GM23248 (cell line): ENCODE data around the gene ZNF438. TPM values are rescaled to one million over a fixed set of nuclear protein-coding genes. Genes with fewer than 3 reads are reported as not detected.
"Not testable (repeated sequence)": the region's sequence is repeated elsewhere in the genome, so short reads cannot be mapped to it uniquely, and the experiment has no call there.

Experiments
- DNase-seq: peaks from one replicate; pipeline ENCODE4 v3.0.0-alpha.2; 2015
- H2AFZ ChIP-seq: fragments of 200-600 bp; sonication (generic); 2 replicates; pipeline ENCODE4 v1.6.1; 2016; ENCODE audit warnings: antibody characterized with exemption
- H3F3A ChIP-seq: fragments of 200-600 bp; sonication (generic); 2 replicates; pipeline ENCODE4 v1.6.1; 2016; ENCODE audit warnings: mild to moderate bottlenecking, antibody characterized with exemption, mixed run types; ENCODE audit not compliant: insufficient read depth
- H3K27ac ChIP-seq: fragments of 200-600 bp; sonication (generic); 2 replicates; pipeline ENCODE4 v1.5.1; 2016; ENCODE audit warnings: mild to moderate bottlenecking
- H3K27me3 ChIP-seq: fragments of 200-600 bp; sonication (generic); replicated peaks from 2 replicates; pipeline ENCODE4 v1.6.1; 2016; ENCODE audit warnings: mild to moderate bottlenecking; ENCODE audit not compliant: insufficient read depth
- H3K36me3 ChIP-seq: fragments of 200-600 bp; sonication (generic); 2 replicates; pipeline ENCODE4 v1.6.1; 2016; ENCODE audit warnings: low read depth, mild to moderate bottlenecking
- H3K4me1 ChIP-seq: fragments of 200-600 bp; sonication (generic); 2 replicates; pipeline ENCODE4 v1.6.1; 2016; ENCODE audit warnings: mild to moderate bottlenecking; ENCODE audit not compliant: insufficient read depth
- H3K4me2 ChIP-seq: fragments of 200-600 bp; sonication (generic); one replicate; pipeline ENCODE4 v1.6.1; 2016; ENCODE audit warnings: mild to moderate bottlenecking; ENCODE audit not compliant: unreplicated experiment
- H3K4me3 ChIP-seq: fragments of 200-600 bp; sonication (generic); 2 replicates; pipeline ENCODE4 v1.5.1; 2016; ENCODE audit warnings: mild to moderate bottlenecking
- H3K79me2 ChIP-seq: fragments of 200-600 bp; sonication (generic); 2 replicates; pipeline ENCODE4 v1.6.1; 2016; ENCODE audit warnings: mild to moderate bottlenecking; ENCODE audit not compliant: insufficient read depth
- H3K9ac ChIP-seq: fragments of 200-600 bp; sonication (generic); 2 replicates; pipeline ENCODE4 v1.6.1; 2016; ENCODE audit warnings: mild to moderate bottlenecking
- H3K9me2 ChIP-seq: fragments of 200-600 bp; sonication (generic); 2 replicates; pipeline ENCODE4 v1.6.1; 2016; ENCODE audit warnings: mixed run types, mild to moderate bottlenecking, moderate library complexity; ENCODE audit not compliant: insufficient read depth
- H3K9me3 ChIP-seq: fragments of 200-600 bp; sonication (generic); one replicate; pipeline ENCODE4 v1.6.1; 2017; ENCODE audit warnings: low read depth
- H4K20me1 ChIP-seq: fragments of 200-600 bp; sonication (generic); 2 replicates; pipeline ENCODE4 v1.6.0; 2016; ENCODE audit not compliant: insufficient read depth
- EZH2 ChIP-seq: fragments of 200-600 bp; sonication (generic); IDR thresholded peaks from 2 replicates; pipeline ENCODE4 v1.6.1; 2018; ENCODE audit warnings: antibody characterized with exemption, mild to moderate bottlenecking; ENCODE audit not compliant: insufficient read depth, poor library complexity, severe bottlenecking
- EZH2phosphoT487 ChIP-seq: fragments of 200-600 bp; sonication (generic); IDR thresholded peaks from 2 replicates; pipeline ENCODE4 v1.6.1; 2018; ENCODE audit warnings: antibody characterized with exemption, moderate library complexity, mild to moderate bottlenecking, low read depth; ENCODE audit not compliant: insufficient read depth
- WGBS, 2 experiments: methylation state at CpG; one replicate each; pipeline ENCODE4 v1.1.6; 2015 to 2017; ENCODE audit warnings: low lambda C conversion rate in 2 of 2, low coverage in 1 of 2; ENCODE audit errors: missing lambda C conversion rate in 2 of 2; 5-methylcytosine and 5-hydroxymethylcytosine counted together
- in situ Hi-C: fragments of 300-500 bp; cut with MboI; formaldehyde crosslinking; loops from 2 replicates; pipeline ENCODE4 v1.15.0; 2020
- polyA plus RNA-seq: library from polyadenylated mRNA; unstranded; fragments of >200 nt; fragmentation: Nextera tagmentation; extraction: Ambion mirVana; gene quantifications from 2 replicates; pipeline ENCODE4 v1.2.1, GENCODE V29; 2016
- total RNA-seq: library from RNA; depleted of rRNA; stranded (reverse); fragments of >200 nt; shearing (Covaris generic); gene quantifications from 2 replicates; pipeline ENCODE4 v1.2.3, GENCODE V29; 2014

ZNF438 gene
- total and polyA plus RNA-seq, 2 experiments from 2014 or later, result 2.9 to 4.1 TPM

GRCh38 chr10:31061941-31062340 lies 30.3 kb upstream of the ZNF438 start:
- H3K9me3 ChIP-seq, result no peaks in the 10 kb centered on the region
- in situ Hi-C loops, result no loop called here
- no peaks in the 10 kb centered on the region for H3K79me2 ChIP-seq
- no peaks in the 10 kb centered on the region for H3K9me2 ChIP-seq
- no peaks in the 10 kb centered on the region for H4K20me1 ChIP-seq
- H3K4me3 ChIP-seq, result no peak overlapping the region
- TF ChIP-seq EZH2, result no peak
- no peak for TF ChIP-seq EZH2phosphoT487
- no peak overlapping the region for H3K9ac ChIP-seq
- no peak overlapping the region for H3K4me2 ChIP-seq
- H3K36me3 ChIP-seq, result no peaks in the 10 kb centered on the region
- DNase-seq, result no peak
- WGBS, 2 experiments, result 98 to 99% methylated on average over 9 of the region's 9 CpGs
- peaks cover 39% of the 10 kb centered on the region for H3F3A ChIP-seq
- no peak overlapping the region for H2AFZ ChIP-seq
- no peak overlapping the region for H3K27ac ChIP-seq
- H3K4me1 ChIP-seq, result peaks cover 42% of the 10 kb centered on the region
- no peaks in the 10 kb centered on the region for H3K27me3 ChIP-seq

GRCh38 chr10:31058795-31059703 lies 27.4 kb upstream of the ZNF438 start:
- no peaks in the 10 kb centered on the region for H3K79me2 ChIP-seq
- H3K27ac ChIP-seq, result 0 out of 2 replicates have a peak overlapping the region, but pooled peaks have one; percentile 2
- no peaks in the 10 kb centered on the region for H3K36me3 ChIP-seq
- H3K27me3 ChIP-seq, result no peaks in the 10 kb centered on the region
- H2AFZ ChIP-seq, result peak overlapping the region; percentile 45
- H3K4me1 ChIP-seq, result peaks cover 32% of the 10 kb centered on the region
- peaks cover 27% of the 10 kb centered on the region for H3F3A ChIP-seq
- H3K4me2 ChIP-seq, result peak overlapping the region; percentile 34
- no peaks in the 10 kb centered on the region for H4K20me1 ChIP-seq
- no peak overlapping the region for H3K9ac ChIP-seq
- H3K9me2 ChIP-seq, result no peaks in the 10 kb centered on the region
- no peaks in the 10 kb centered on the region for H3K9me3 ChIP-seq
- no peak overlapping the region for H3K4me3 ChIP-seq
- peak; percentile 21 for DNase-seq
- no peak for TF ChIP-seq EZH2phosphoT487
- TF ChIP-seq EZH2, result no peak
- in situ Hi-C loops, result no loop called here
- 48 to 49% methylated on average over 2 of the region's 2 CpGs for WGBS, 2 experiments

- H3K4me2 ChIP-seq, H4K20me1 ChIP-seq, H2AFZ ChIP-seq, H3K9me2 ChIP-seq, H3K27ac ChIP-seq, H3K4me3 ChIP-seq, DNase-seq, H3K9me3 ChIP-seq, H3K36me3 ChIP-seq, in situ Hi-C loops, H3K9ac ChIP-seq, H3K79me2 ChIP-seq, H3K27me3 ChIP-seq: not testable (repeated sequence)
- Histone ChIP-seq H3K4me1 (peaks cover 20% of the 10 kb centered on the region), H3F3A (peaks cover 15% of the 10 kb centered on the region; the same call in 1 of the 2 replicates)
- WGBS, 2 experiments, result 83 to 85% methylated on average over 8 of the region's 8 CpGs
Observed at GRCh38 chr10:31056678-31057077, 25.0 kb upstream of the ZNF438 start.

GRCh38 chr10:31055573-31056251 lies 24.0 kb upstream of the ZNF438 start:
- Histone ChIP-seq H4K20me1 (no peaks in the 10 kb centered on the region), H3F3A (peaks cover 18% of the 10 kb centered on the region; the same call in 1 of the 2 replicates), H3K27ac (no peak overlapping the region), H3K27me3 (no peaks in the 10 kb centered on the region), H3K36me3 (no peaks in the 10 kb centered on the region), H3K4me3 (no peak overlapping the region), H3K79me2 (no peaks in the 10 kb centered on the region), H3K9me2 (no peaks in the 10 kb centered on the region), H3K4me1 (peaks cover 29% of the 10 kb centered on the region), H3K9me3 (no peaks in the 10 kb centered on the region), H3K9ac (no peak overlapping the region), H2AFZ (no peak overlapping the region), H3K4me2 (no peak overlapping the region)
- in situ Hi-C loops, result no loop called here
- no peak for DNase-seq
- no peak for TF ChIP-seq EZH2phosphoT487
- no peak for TF ChIP-seq EZH2
- WGBS, 2 experiments, result 89 to 92% methylated on average over 17 of the region's 27 CpGs
